DOHH2 (cell line): ENCODE measurements around the gene ENOX1.

Experiments used
- EZH2phosphoT487 ChIP-seq: fragments of 200-600 bp; sonication (generic); IDR thresholded peaks from 2 replicates; pipeline ENCODE4 v1.6.1; 2017; ENCODE audit warnings: borderline replicate concordance, mild to moderate bottlenecking, antibody characterized with exemption, low read length, moderate library complexity, mixed read lengths
- TF ChIP-seq, protein P1 (sequence below): fragments of 200-600 bp; sonication (generic); IDR thresholded peaks from one replicate; pipeline ENCODE4 v1.5.1; 2014; ENCODE audit warnings: antibody characterized with exemption, mild to moderate bottlenecking, low read depth, low read length; ENCODE audit not compliant: poor library complexity, severe bottlenecking

DNA sequence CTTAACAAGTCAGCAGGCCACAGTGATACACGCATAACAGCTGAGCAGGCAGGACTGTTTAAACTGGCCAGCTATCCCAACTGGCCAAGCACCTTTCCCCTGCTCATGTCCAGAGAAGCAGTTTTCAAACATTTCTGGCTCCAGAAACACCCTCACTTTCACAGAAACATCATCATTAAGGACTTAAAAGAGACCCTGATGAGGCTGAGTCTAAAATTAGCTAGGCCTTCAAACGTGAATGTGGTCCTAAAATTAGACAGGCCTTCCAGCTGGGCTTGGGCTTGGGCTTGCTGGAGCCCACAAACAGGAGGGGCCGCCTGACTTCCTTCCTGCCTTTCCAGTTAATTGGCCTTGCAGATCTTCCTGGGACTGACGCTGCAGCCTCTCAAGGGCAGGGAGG, 429.2 kb downstream of the ENOX1 start:
- no peak for TF ChIP-seq EZH2phosphoT487
- TF ChIP-seq, protein P1, sequence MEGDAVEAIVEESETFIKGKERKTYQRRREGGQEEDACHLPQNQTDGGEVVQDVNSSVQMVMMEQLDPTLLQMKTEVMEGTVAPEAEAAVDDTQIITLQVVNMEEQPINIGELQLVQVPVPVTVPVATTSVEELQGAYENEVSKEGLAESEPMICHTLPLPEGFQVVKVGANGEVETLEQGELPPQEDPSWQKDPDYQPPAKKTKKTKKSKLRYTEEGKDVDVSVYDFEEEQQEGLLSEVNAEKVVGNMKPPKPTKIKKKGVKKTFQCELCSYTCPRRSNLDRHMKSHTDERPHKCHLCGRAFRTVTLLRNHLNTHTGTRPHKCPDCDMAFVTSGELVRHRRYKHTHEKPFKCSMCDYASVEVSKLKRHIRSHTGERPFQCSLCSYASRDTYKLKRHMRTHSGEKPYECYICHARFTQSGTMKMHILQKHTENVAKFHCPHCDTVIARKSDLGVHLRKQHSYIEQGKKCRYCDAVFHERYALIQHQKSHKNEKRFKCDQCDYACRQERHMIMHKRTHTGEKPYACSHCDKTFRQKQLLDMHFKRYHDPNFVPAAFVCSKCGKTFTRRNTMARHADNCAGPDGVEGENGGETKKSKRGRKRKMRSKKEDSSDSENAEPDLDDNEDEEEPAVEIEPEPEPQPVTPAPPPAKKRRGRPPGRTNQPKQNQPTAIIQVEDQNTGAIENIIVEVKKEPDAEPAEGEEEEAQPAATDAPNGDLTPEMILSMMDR: no peak
